Astrocyte (in vitro differentiated cells and primary cell): ENCODE results near the gene PDGFD.

ENCODE experiments used
- CTCF ChIP-seq: IDR thresholded peaks from 2 replicates; pipeline ENCODE4 v1.5.1; 2011; ENCODE audit warnings: low read depth, mild to moderate bottlenecking, inconsistent platforms, low read length, moderate library complexity; ENCODE audit not compliant: insufficient read depth
- EZH2 ChIP-seq: IDR thresholded peaks from 2 replicates; pipeline ENCODE4 v1.6.1; 2012; ENCODE audit warnings: mild to moderate bottlenecking, low read length, inconsistent platforms; ENCODE audit not compliant: insufficient read depth

GRCh38 chr11:104198576-104198975 lies 34.6 kb upstream of the PDGFD start:
- TF ChIP-seq CTCF (no peak), EZH2 (no peak)
